H1 (cell line): ENCODE measurements around the gene HBEGF.

Source experiments
- ASH2L ChIP-seq: fragments of 200-600, 300-600 bp; sonication (generic); IDR thresholded peaks from one replicate; pipeline ENCODE4 v1.7.1; 2017; ENCODE audit warnings: low read length
- CBX5 ChIP-seq: fragments of 300-800, 300-1000 bp; sonication (generic); IDR thresholded peaks from 2 replicates; pipeline ENCODE4 v1.7.1; 2016; ENCODE audit warnings: antibody characterized with exemption, low read length, low read depth
- CHD2 ChIP-seq: IDR thresholded peaks from 2 replicates; pipeline ENCODE4 v1.6.1; 2012; ENCODE audit warnings: low read length, improper control_type of control experiment
- EZH2 ChIP-seq: fragments of 200-600 bp; sonication (generic); IDR thresholded peaks from 2 replicates; pipeline ENCODE4 v1.7.1; 2012; ENCODE audit warnings: low read depth, mild to moderate bottlenecking, moderate library complexity, low read length, inconsistent platforms; ENCODE audit not compliant: severe bottlenecking
- HDAC6 ChIP-seq: IDR thresholded peaks from one replicate; pipeline ENCODE4 v1.7.1; 2012; ENCODE audit warnings: low read depth, mild to moderate bottlenecking, inconsistent platforms, low read length, moderate library complexity
- NRF1 ChIP-seq: IDR thresholded peaks from 2 replicates; pipeline ENCODE4 v1.6.1; 2011; ENCODE audit warnings: mild to moderate bottlenecking, low read depth, low read length, improper control_type of control experiment
- POLR2A ChIP-seq, 2 experiments: IDR thresholded peaks; 1 replicate in 1 of 2; 2 replicates in 1 of 2; pipeline ENCODE4 v1.6.1; 2011; ENCODE audit warnings: low read depth in 2 of 2, low read length in 2 of 2, mild to moderate bottlenecking in 2 of 2; ENCODE audit errors: control extremely low read depth in 1 of 2
- POLR2AphosphoS5 ChIP-seq: IDR thresholded peaks from 2 replicates; pipeline ENCODE4 v1.6.1; 2011; ENCODE audit warnings: low read depth, low read length
- RAD21 ChIP-seq, 2 experiments: IDR thresholded peaks in 1 of 2; conservative IDR thresholded peaks in 1 of 2; 2 replicates each; pipeline ENCODE4 v1.6.1; 2011; ENCODE audit warnings: low read depth in 2 of 2, low read length in 2 of 2, improper control_type of control experiment in 1 of 2, inconsistent platforms in 1 of 2, mild to moderate bottlenecking in 1 of 2, moderate library complexity in 1 of 2
- SRF ChIP-seq: IDR thresholded peaks from 2 replicates; pipeline ENCODE4 v1.6.1; 2011; ENCODE audit warnings: mild to moderate bottlenecking, low read depth, low read length, moderate library complexity
- TF ChIP-seq, protein P1 (sequence below), 3 experiments: IDR thresholded peaks; 1 replicate in 2 of 3; 2 replicates in 1 of 3; pipeline versions ENCODE4 v1.5.1 to v1.6.1; 2011; ENCODE audit warnings: low read length in 3 of 3, mild to moderate bottlenecking in 3 of 3, inconsistent platforms in 2 of 3, low read depth in 1 of 3, moderate library complexity in 1 of 3; ENCODE audit not compliant: insufficient read depth in 1 of 3; ENCODE audit errors: control extremely low read depth in 1 of 3
- TF ChIP-seq, protein P2 (sequence below): IDR thresholded peaks from 2 replicates; pipeline ENCODE4 v1.6.1; 2012; ENCODE audit warnings: inconsistent platforms

DNA sequence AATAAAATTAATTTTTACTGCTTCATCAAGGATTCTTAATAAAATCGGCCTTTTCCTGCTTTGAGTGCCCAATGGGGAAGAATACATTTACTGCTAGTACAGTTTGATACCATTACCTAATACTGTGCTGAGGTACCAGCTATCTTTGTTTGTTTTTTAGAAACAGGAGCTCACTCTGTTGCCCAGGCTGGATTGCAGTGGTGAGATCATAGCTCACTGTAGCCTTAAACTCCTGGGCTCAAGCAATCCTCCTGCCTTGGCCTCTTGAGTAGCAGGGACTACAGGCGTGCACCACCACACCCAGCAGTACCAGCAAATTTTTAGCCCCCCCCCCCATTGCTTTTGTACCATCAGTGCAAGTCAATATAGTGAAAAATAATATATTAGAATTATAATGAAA is 41.6 kb upstream of the HBEGF start:
- no peak for TF ChIP-seq SRF
- no peak for TF ChIP-seq CBX5
- TF ChIP-seq NRF1: no peak
- no peak for TF ChIP-seq CHD2
- TF ChIP-seq ASH2L: no peak
- TF ChIP-seq, protein P1, sequence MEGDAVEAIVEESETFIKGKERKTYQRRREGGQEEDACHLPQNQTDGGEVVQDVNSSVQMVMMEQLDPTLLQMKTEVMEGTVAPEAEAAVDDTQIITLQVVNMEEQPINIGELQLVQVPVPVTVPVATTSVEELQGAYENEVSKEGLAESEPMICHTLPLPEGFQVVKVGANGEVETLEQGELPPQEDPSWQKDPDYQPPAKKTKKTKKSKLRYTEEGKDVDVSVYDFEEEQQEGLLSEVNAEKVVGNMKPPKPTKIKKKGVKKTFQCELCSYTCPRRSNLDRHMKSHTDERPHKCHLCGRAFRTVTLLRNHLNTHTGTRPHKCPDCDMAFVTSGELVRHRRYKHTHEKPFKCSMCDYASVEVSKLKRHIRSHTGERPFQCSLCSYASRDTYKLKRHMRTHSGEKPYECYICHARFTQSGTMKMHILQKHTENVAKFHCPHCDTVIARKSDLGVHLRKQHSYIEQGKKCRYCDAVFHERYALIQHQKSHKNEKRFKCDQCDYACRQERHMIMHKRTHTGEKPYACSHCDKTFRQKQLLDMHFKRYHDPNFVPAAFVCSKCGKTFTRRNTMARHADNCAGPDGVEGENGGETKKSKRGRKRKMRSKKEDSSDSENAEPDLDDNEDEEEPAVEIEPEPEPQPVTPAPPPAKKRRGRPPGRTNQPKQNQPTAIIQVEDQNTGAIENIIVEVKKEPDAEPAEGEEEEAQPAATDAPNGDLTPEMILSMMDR (IDR thresholded peaks at IDR 0.05; ENCODE audit: control extremely low read depth in 1 of 3, insufficient read depth in 1 of 3, low read depth in 1 of 3, low read length in 3 of 3): no peak
- no peak for TF ChIP-seq POLR2AphosphoS5
- TF ChIP-seq, protein P2, sequence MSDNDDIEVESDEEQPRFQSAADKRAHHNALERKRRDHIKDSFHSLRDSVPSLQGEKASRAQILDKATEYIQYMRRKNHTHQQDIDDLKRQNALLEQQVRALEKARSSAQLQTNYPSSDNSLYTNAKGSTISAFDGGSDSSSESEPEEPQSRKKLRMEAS: no peak
- no peak for TF ChIP-seq EZH2
- no peak for TF ChIP-seq POLR2A (IDR thresholded peaks at IDR 0.05; ENCODE audit: control extremely low read depth in 1 of 2, low read depth in 2 of 2, low read length in 2 of 2)
- TF ChIP-seq HDAC6: no peak
- no peak for TF ChIP-seq RAD21 (IDR thresholded peaks at IDR 0.05 in 1 of 2, conservative IDR thresholded peaks at IDR 0.05 in 1 of 2; ENCODE audit: low read depth in 2 of 2, low read length in 2 of 2)
